Mesenchymal stem cell (in vitro differentiated cells and primary cell): ENCODE results near the gene DSCAML1.

Source experiments
- DNase-seq: peaks from one replicate; pipeline ENCODE4 v3.0.0-alpha.2; 2013
- H2AFZ ChIP-seq: one replicate; pipeline ENCODE4 v1.6.1; 2013; ENCODE audit warnings: low read depth, mild to moderate bottlenecking, control low read depth, inconsistent platforms, low read length, moderate library complexity
- H2AK5ac ChIP-seq: 2 replicates; pipeline ENCODE4 v1.6.1; 2013; ENCODE audit warnings: low read length, moderate library complexity, mild to moderate bottlenecking, inconsistent platforms; ENCODE audit not compliant: severe bottlenecking
- H2BK120ac ChIP-seq: one replicate; pipeline ENCODE4 v1.6.1; 2013; ENCODE audit warnings: low read depth, mild to moderate bottlenecking, inconsistent platforms, low read length, moderate library complexity
- H2BK12ac ChIP-seq, 2 experiments: one replicate each; pipeline ENCODE4 v1.6.1; 2013; ENCODE audit warnings: inconsistent platforms in 2 of 2, low read length in 2 of 2, mild to moderate bottlenecking in 2 of 2, moderate library complexity in 2 of 2, control low read depth in 1 of 2
- H2BK15ac ChIP-seq: one replicate; pipeline ENCODE4 v1.6.1; 2013; ENCODE audit warnings: mild to moderate bottlenecking, low read depth, inconsistent platforms; ENCODE audit not compliant: poor library complexity, severe bottlenecking
- H2BK5ac ChIP-seq: 2 replicates; pipeline ENCODE4 v1.6.1; 2013; ENCODE audit warnings: low read depth, mild to moderate bottlenecking, low read length, control low read depth, inconsistent platforms; ENCODE audit not compliant: poor library complexity, severe bottlenecking
- H3K14ac ChIP-seq, 2 experiments: one replicate each; pipeline ENCODE4 v1.6.1; 2013; ENCODE audit warnings: inconsistent platforms in 2 of 2, low read length in 2 of 2, control low read depth in 1 of 2, mild to moderate bottlenecking in 1 of 2, moderate library complexity in 1 of 2
- H3K18ac ChIP-seq, 2 experiments: one replicate each; pipeline ENCODE4 v1.6.1; 2013; ENCODE audit warnings: inconsistent platforms in 2 of 2, low read length in 2 of 2, control low read depth in 1 of 2, low read depth in 1 of 2, mild to moderate bottlenecking in 1 of 2
- H3K23ac ChIP-seq, 2 experiments: one replicate each; pipeline ENCODE4 v1.6.1; 2013; ENCODE audit warnings: inconsistent platforms in 2 of 2, low read length in 2 of 2, mild to moderate bottlenecking in 2 of 2, moderate library complexity in 2 of 2, control low read depth in 1 of 2
- H3K27ac ChIP-seq: 2 replicates; pipeline ENCODE4 v1.5.1; 2013; ENCODE audit warnings: mild to moderate bottlenecking, moderate library complexity, low read length, control low read depth, inconsistent platforms; ENCODE audit not compliant: poor library complexity, severe bottlenecking
- H3K27me3 ChIP-seq, 2 experiments: 2 replicates each; pipeline versions ENCODE4 v1.6.1 to v1.7.0; 2013; ENCODE audit warnings: low read length in 2 of 2, mild to moderate bottlenecking in 2 of 2, moderate library complexity in 2 of 2, control low read depth in 1 of 2, inconsistent platforms in 1 of 2; ENCODE audit not compliant: control insufficient read depth in 1 of 2, insufficient read depth in 1 of 2
- H3K36me3 ChIP-seq, 2 experiments: 2 replicates each; pipeline versions ENCODE4 v1.6.1 to v1.7.0; 2013; ENCODE audit warnings: low read length in 2 of 2, control low read depth in 1 of 2, inconsistent platforms in 1 of 2, low read depth in 1 of 2, mild to moderate bottlenecking in 1 of 2; ENCODE audit not compliant: insufficient read depth in 2 of 2, control insufficient read depth in 1 of 2
- H3K4ac ChIP-seq, 2 experiments: one replicate each; pipeline ENCODE4 v1.6.1; 2013; ENCODE audit warnings: inconsistent platforms in 2 of 2, low read length in 2 of 2, mild to moderate bottlenecking in 2 of 2, moderate library complexity in 2 of 2, control low read depth in 1 of 2, low read depth in 1 of 2
- H3K4me1 ChIP-seq: 2 replicates; pipeline ENCODE4 v1.6.1; 2013; ENCODE audit warnings: low read depth, low read length, control low read depth; ENCODE audit not compliant: control insufficient read depth, insufficient read depth
- H3K4me2 ChIP-seq: 2 replicates; pipeline ENCODE4 v1.6.1; 2013; ENCODE audit warnings: low read length, mild to moderate bottlenecking, inconsistent platforms; ENCODE audit not compliant: poor library complexity, severe bottlenecking
- H3K4me3 ChIP-seq, 2 experiments: 2 replicates each; pipeline versions ENCODE4 v1.5.1 to v1.7.0; 2013; ENCODE audit warnings: low read length in 2 of 2, mild to moderate bottlenecking in 2 of 2, control low read depth in 1 of 2, low read depth in 1 of 2; ENCODE audit not compliant: insufficient read depth in 1 of 2
- H3K79me1 ChIP-seq: replicated peaks from 2 replicates; pipeline ENCODE4 v1.6.1; 2013; ENCODE audit warnings: mild to moderate bottlenecking, control low read depth, low read length, inconsistent platforms; ENCODE audit not compliant: poor library complexity, severe bottlenecking
- H3K9ac ChIP-seq: 2 replicates; pipeline ENCODE4 v1.7.0; 2013; ENCODE audit warnings: mild to moderate bottlenecking, low read length, moderate library complexity
- H3K9me3 ChIP-seq: 2 replicates; pipeline ENCODE4 v1.7.0; 2013; ENCODE audit warnings: mild to moderate bottlenecking, low read length; ENCODE audit not compliant: control insufficient read depth
- H4K8ac ChIP-seq: one replicate; pipeline ENCODE4 v1.6.1; 2013; ENCODE audit warnings: inconsistent platforms, mild to moderate bottlenecking, low read length, moderate library complexity
- H4K91ac ChIP-seq: one replicate; pipeline ENCODE4 v1.6.1; 2013; ENCODE audit warnings: mild to moderate bottlenecking, low read length, inconsistent platforms
- WGBS: methylation state at CpG from one replicate; pipeline ENCODE4 v1.1.7; 2013; ENCODE audit warnings: mixed read lengths; 5-methylcytosine and 5-hydroxymethylcytosine counted together

Gene DSCAML1

DNA sequence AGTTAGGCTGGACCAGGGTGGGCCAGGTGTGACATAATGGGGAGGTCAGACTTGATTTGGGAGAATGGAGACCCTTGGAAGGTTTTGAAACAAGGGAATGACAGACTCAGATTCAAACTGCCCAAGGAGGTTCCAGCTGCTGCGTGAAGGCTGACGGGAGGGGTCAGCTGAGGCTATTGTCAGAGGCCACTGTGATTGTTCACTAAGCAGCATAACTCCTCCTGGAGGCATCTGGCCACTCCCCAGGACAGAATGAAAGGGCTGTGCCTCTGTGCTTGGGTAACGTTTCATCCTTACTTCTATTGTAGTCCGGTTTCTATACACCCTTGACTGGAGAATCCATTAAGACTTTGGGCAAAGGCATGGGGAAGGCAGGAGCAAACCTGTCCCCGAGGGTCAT, 126.6 kb downstream of the DSCAML1 start:
- H3K9me3 ChIP-seq = no peaks in the 10 kb centered on the region
- H2BK5ac ChIP-seq = no peak overlapping the region
- no peak overlapping the region for H3K4me3 ChIP-seq
- H2BK12ac ChIP-seq = no peak overlapping the region
- H3K14ac ChIP-seq = no peak overlapping the region
- no peaks in the 10 kb centered on the region for H3K79me1 ChIP-seq
- no peaks in the 10 kb centered on the region for H3K4me1 ChIP-seq
- 83% methylated on average over 5 of the region's 5 CpGs for WGBS
- H3K9ac ChIP-seq = no peak overlapping the region
- H3K27me3 ChIP-seq = peaks cover 59 to 77% of the 10 kb centered on the region in 2 experiments
- H3K4ac ChIP-seq = no peak overlapping the region
- no peak overlapping the region for H2BK15ac ChIP-seq
- DNase-seq = no peak
- H3K4me2 ChIP-seq = no peak overlapping the region
- H3K36me3 ChIP-seq = no peaks in the 10 kb centered on the region
- H3K23ac ChIP-seq = no peak overlapping the region
- no peak overlapping the region for H4K91ac ChIP-seq
- H3K27ac ChIP-seq = no peak overlapping the region
- no peak overlapping the region for H2BK120ac ChIP-seq
- no peak overlapping the region for H2AFZ ChIP-seq
- no peak overlapping the region for H2AK5ac ChIP-seq
- no peak overlapping the region for H3K18ac ChIP-seq
- no peak overlapping the region for H4K8ac ChIP-seq

DNA sequence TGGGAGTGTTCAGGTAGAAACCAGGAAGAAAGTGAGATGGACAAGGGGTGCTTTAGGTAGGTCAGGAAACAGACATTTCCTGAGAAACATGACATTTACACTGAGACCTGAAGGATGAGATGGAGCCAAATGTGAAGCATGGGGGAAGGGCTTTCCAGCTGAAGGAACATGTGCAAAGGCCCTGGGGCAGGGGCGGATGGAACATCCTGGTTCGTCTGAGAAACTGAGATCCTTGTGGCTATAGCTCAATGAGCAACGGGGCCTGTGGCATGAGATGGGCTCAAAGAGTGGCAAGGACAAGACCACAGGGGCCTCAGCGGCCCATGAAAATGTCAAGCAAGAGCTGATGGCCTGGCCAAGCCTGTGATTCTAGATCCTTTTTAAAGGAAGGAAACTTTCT, 127.4 kb downstream of the DSCAML1 start:
- no peak overlapping the region for H3K18ac ChIP-seq
- no peaks in the 10 kb centered on the region for H3K4me1 ChIP-seq
- H2BK12ac ChIP-seq = no peak overlapping the region
- no peak overlapping the region for H4K8ac ChIP-seq
- no peak overlapping the region for H3K4ac ChIP-seq
- H3K36me3 ChIP-seq = no peaks in the 10 kb centered on the region
- H2BK5ac ChIP-seq = no peak overlapping the region
- H2AFZ ChIP-seq = no peak overlapping the region
- H3K79me1 ChIP-seq = no peaks in the 10 kb centered on the region
- no peak overlapping the region for H3K4me3 ChIP-seq
- H2BK15ac ChIP-seq = no peak overlapping the region
- H2AK5ac ChIP-seq = no peak overlapping the region
- H3K27me3 ChIP-seq = peaks cover 55 to 82% of the 10 kb centered on the region in 2 experiments
- H3K27ac ChIP-seq = no peak overlapping the region
- H3K14ac ChIP-seq = no peak overlapping the region
- no peak overlapping the region for H3K23ac ChIP-seq
- H4K91ac ChIP-seq = no peak overlapping the region
- H3K4me2 ChIP-seq = no peak overlapping the region
- no peak overlapping the region for H3K9ac ChIP-seq
- no peak for DNase-seq
- no peaks in the 10 kb centered on the region for H3K9me3 ChIP-seq
- no peak overlapping the region for H2BK120ac ChIP-seq
- WGBS = 82% methylated on average over 4 of the region's 4 CpGs

DNA sequence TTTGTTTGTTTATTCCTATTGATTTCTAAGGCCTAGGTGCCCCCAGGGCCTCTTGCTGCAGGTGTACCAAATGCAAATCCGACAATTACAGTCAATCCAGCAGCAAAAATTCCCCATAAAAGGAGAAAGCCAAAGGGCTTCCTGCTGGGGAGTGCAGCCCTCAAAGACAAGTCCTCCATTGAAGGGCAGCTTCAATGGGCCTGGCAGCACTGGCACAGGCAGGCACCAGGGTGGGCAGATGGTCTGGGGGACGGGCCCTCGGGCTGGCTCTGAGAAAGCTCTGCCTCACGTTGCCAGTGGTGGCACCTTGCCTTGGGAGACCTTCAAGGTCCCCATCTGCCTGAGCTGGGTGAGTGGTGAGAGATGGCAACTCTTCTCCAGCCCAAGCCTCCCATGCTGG, 128.0 kb downstream of the DSCAML1 start:
- Histone ChIP-seq H2BK5ac (no peak overlapping the region), H3K18ac (no peak overlapping the region), H3K9me3 (no peaks in the 10 kb centered on the region), H2BK12ac (no peak overlapping the region), H4K8ac (no peak overlapping the region), H3K27ac (no peak overlapping the region), H3K4me3 (no peak overlapping the region), H3K4me1 (no peaks in the 10 kb centered on the region), H4K91ac (no peak overlapping the region), H2BK15ac (no peak overlapping the region), H3K23ac (no peak overlapping the region), H3K79me1 (no peaks in the 10 kb centered on the region), H3K9ac (no peak overlapping the region), H3K36me3 (no peaks in the 10 kb centered on the region), H3K4ac (no peak overlapping the region), H3K27me3 (peaks cover 50 to 82% of the 10 kb centered on the region in 2 experiments), H2BK120ac (no peak overlapping the region), H3K4me2 (no peak overlapping the region), H2AK5ac (no peak overlapping the region), H3K14ac (peak overlapping the region in 1 of 2 experiments; percentile 4), H2AFZ (no peak overlapping the region)
- DNase-seq = no peak
- WGBS = 81% methylated on average over 3 of the region's 4 CpGs

DNA sequence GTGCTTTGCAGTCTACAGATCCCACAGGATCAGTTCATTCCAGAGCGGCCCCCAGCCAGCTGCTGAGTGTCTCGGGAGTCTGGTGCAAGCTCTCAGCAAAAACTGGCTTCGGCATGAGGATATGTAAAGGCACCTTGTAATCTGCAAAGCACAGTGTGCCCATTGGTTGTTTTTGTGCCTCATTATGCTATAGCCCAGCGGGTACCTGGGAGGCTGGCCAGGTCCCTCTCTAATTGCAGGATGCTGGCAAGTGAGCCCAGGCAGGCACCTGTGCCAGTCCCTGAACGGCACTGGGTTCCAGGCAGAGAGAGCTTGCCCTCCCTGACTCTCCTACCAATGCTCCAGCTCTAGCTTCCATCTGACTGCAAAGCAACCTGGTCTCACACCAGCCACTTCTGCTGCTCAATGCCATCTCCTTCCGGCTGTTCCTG, 128.7 kb downstream of the DSCAML1 start:
- Histone ChIP-seq H2BK12ac (no peak overlapping the region), H3K9me3 (no peaks in the 10 kb centered on the region), H2BK15ac (no peak overlapping the region), H2BK5ac (no peak overlapping the region), H3K4me3 (no peak overlapping the region), H2AFZ (no peak overlapping the region), H3K4me1 (no peaks in the 10 kb centered on the region), H3K27me3 (peaks cover 48 to 81% of the 10 kb centered on the region in 2 experiments), H2BK120ac (no peak overlapping the region), H3K27ac (no peak overlapping the region), H3K36me3 (no peaks in the 10 kb centered on the region), H3K18ac (no peak overlapping the region), H2AK5ac (no peak overlapping the region), H4K91ac (no peak overlapping the region), H4K8ac (no peak overlapping the region), H3K14ac (no peak overlapping the region), H3K79me1 (no peaks in the 10 kb centered on the region), H3K23ac (no peak overlapping the region), H3K9ac (no peak overlapping the region), H3K4ac (no peak overlapping the region), H3K4me2 (no peak overlapping the region)
- WGBS = 86% methylated on average over 6 of the region's 6 CpGs
- no peak for DNase-seq
